Natural killer cell (primary cell): ENCODE results near the gene HABP2. TPM values are rescaled to one million over a fixed set of nuclear protein-coding genes. Genes with fewer than 3 reads are reported as not detected.

Experiments
- ATAC-seq, 3 donors: fragments of 150-1000 bp in 2 of 3; fragments of 200-7000 bp in 1 of 3; cut with Tn5 transposase; 1 replicate in 1 of 3; 2 replicates in 2 of 3; pipeline ENCODE4 v1.10.0; 2021; ENCODE audit warnings: mild to moderate bottlenecking in 2 of 3, moderate library complexity in 2 of 3
- DNase-seq, 2 donors: peaks; one replicate each; pipeline versions ENCODE4 v3.0.0 to v3.0.0-alpha.2; 2013 to 2021; ENCODE audit warnings: mixed read lengths in 1 of 2
- H3K27ac ChIP-seq: one replicate; pipeline ENCODE4 v1.5.1; 2013; ENCODE audit warnings: mild to moderate bottlenecking, low read length
- H3K27me3 ChIP-seq: one replicate; pipeline ENCODE4 v1.6.1; 2013; ENCODE audit warnings: low read length; ENCODE audit not compliant: control insufficient read depth, insufficient read depth
- H3K36me3 ChIP-seq: one replicate; pipeline ENCODE4 v1.6.1; 2013; ENCODE audit warnings: low read length; ENCODE audit not compliant: control insufficient read depth, insufficient read depth
- H3K4me1 ChIP-seq: one replicate; pipeline ENCODE4 v1.6.1; 2013; ENCODE audit warnings: low read length; ENCODE audit not compliant: control insufficient read depth, insufficient read depth
- H3K4me3 ChIP-seq: one replicate; pipeline ENCODE4 v1.5.1; 2013; ENCODE audit warnings: low read length
- H3K9me3 ChIP-seq: one replicate; pipeline ENCODE4 v1.6.1; 2013; ENCODE audit warnings: low read length; ENCODE audit not compliant: control insufficient read depth, insufficient read depth
- H3K27ac Mint-ChIP-seq, 2 donors: one replicate each; pipeline ENCODE4 v1.8.0; 2022; ENCODE audit warnings: mild to moderate bottlenecking in 2 of 2, mixed read lengths in 2 of 2, moderate library complexity in 1 of 2
- H3K27me3 Mint-ChIP-seq, 2 donors: one replicate each; pipeline ENCODE4 v1.8.0; 2022; ENCODE audit warnings: low read depth in 2 of 2, mixed read lengths in 2 of 2
- H3K36me3 Mint-ChIP-seq: one replicate; pipeline ENCODE4 v1.8.0; 2022; ENCODE audit warnings: mixed read lengths
- H3K4me1 Mint-ChIP-seq, 2 donors: one replicate each; pipeline ENCODE4 v1.8.0; 2022; ENCODE audit warnings: mixed read lengths in 2 of 2
- H3K4me3 Mint-ChIP-seq: one replicate; pipeline ENCODE4 v1.8.0; 2022; ENCODE audit warnings: mild to moderate bottlenecking, moderate library complexity, mixed read lengths
- H3K9me3 Mint-ChIP-seq, 2 donors: one replicate each; pipeline ENCODE4 v1.8.0; 2022; ENCODE audit warnings: mixed read lengths in 2 of 2
- WGBS: methylation state at CpG from one replicate; pipeline ENCODE4 v1.1.7; 2013; ENCODE audit warnings: missing lambda C conversion rate; ENCODE audit not compliant: insufficient coverage; 5-methylcytosine and 5-hydroxymethylcytosine counted together
- intact Hi-C: fragments of 100-400 bp; cut with micrococcal nuclease; formaldehyde crosslinking; loops from one replicate; pipeline ENCODE4 v1.14.2; 2022
- total RNA-seq, 4 donors: library from RNA; stranded (reverse); fragments of 120-200 nt in 1 of 4; gene quantifications; one replicate each; pipeline versions ENCODE4 v1.2.3 to v1.2.4, GENCODE V29; 2013 to 2022
- TF ChIP-seq, protein P1 (sequence below): fragments of 200-600 bp; IDR thresholded peaks from one replicate; pipeline ENCODE4 v1.8.0; 2022; ENCODE audit warnings: antibody characterized with exemption

The HABP2 gene
- total RNA-seq, 3 donors from 2014 or later (not counting 1 experiment from before 2014, with no cell fraction given): not detected

GRCh38 chr10:113618338-113618737 lies 65.5 kb downstream of the HABP2 start:
- intact Hi-C loops: no loop called here
- Histone ChIP-seq H3K4me1 (no peaks in the 10 kb centered on the region), H3K27me3 (peaks cover 2% of the 10 kb centered on the region), H3K27ac (no peak overlapping the region), H3K4me3 (no peak overlapping the region), H3K9me3 (no peaks in the 10 kb centered on the region), H3K36me3 (no peaks in the 10 kb centered on the region)
- Mint-ChIP-seq H3K4me1 (no peaks in the 10 kb centered on the region), H3K27me3 (peaks cover 11 to 31% of the 10 kb centered on the region in 2 donors), H3K36me3 (no peaks in the 10 kb centered on the region), H3K4me3 (no peak overlapping the region), H3K9me3 (no peaks in the 10 kb centered on the region), H3K27ac (no peak overlapping the region)
- TF ChIP-seq, protein P1, sequence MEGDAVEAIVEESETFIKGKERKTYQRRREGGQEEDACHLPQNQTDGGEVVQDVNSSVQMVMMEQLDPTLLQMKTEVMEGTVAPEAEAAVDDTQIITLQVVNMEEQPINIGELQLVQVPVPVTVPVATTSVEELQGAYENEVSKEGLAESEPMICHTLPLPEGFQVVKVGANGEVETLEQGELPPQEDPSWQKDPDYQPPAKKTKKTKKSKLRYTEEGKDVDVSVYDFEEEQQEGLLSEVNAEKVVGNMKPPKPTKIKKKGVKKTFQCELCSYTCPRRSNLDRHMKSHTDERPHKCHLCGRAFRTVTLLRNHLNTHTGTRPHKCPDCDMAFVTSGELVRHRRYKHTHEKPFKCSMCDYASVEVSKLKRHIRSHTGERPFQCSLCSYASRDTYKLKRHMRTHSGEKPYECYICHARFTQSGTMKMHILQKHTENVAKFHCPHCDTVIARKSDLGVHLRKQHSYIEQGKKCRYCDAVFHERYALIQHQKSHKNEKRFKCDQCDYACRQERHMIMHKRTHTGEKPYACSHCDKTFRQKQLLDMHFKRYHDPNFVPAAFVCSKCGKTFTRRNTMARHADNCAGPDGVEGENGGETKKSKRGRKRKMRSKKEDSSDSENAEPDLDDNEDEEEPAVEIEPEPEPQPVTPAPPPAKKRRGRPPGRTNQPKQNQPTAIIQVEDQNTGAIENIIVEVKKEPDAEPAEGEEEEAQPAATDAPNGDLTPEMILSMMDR: no peak
- ATAC-seq (no peak), DNase-seq (no peak)
- 81% methylated on average over 7 of the region's 7 CpGs for WGBS

- DNase-seq (no peak), ATAC-seq (no peak)
- Mint-ChIP-seq H3K9me3 (no peaks in the 10 kb centered on the region), H3K27me3 (peaks cover 9 to 39% of the 10 kb centered on the region in 2 donors), H3K4me3 (no peak overlapping the region), H3K27ac (no peak overlapping the region), H3K36me3 (no peaks in the 10 kb centered on the region), H3K4me1 (no peaks in the 10 kb centered on the region)
- no peak overlapping the region for H3K27ac ChIP-seq
- TF ChIP-seq, protein P1: no peak
- H3K9me3 ChIP-seq: no peaks in the 10 kb centered on the region
- H3K4me1 ChIP-seq: no peaks in the 10 kb centered on the region
- intact Hi-C loops: no loop called here
- H3K36me3 ChIP-seq: no peaks in the 10 kb centered on the region
- no peak overlapping the region for H3K4me3 ChIP-seq
- peaks cover 2% of the 10 kb centered on the region for H3K27me3 ChIP-seq
- WGBS: 88% methylated on average over 1 of the region's 1 CpG
These were observed 66.5 kb downstream of the HABP2 start for GRCh38 chr10:113619401-113619800.

DNA sequence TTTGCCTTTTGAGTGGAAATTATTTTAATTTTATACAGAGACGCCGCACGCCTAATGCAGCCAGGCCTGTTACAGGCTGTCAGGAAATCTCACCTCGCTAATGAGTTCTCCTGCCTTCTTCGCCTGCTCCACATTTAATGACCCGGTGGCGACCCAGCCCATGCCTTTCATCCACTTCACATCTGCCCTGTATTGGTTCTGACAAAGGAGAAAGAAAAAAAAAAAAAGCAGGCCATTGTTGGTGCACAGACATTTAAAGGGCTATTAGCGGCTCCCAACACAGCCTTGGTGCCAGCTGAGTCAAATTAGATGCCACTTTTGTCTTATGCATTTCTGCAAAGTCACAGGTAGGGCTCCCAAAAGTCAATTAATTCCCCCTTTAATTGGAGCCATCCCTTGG lies 67.7 kb downstream of the HABP2 start:
- Histone ChIP-seq H3K27ac (no peak overlapping the region), H3K4me1 (no peaks in the 10 kb centered on the region), H3K27me3 (peaks cover 2% of the 10 kb centered on the region), H3K9me3 (no peaks in the 10 kb centered on the region), H3K36me3 (no peaks in the 10 kb centered on the region), H3K4me3 (no peak overlapping the region)
- ATAC-seq (no peak), DNase-seq (no peak)
- whole genome bisulfite sequencing: 72% methylated on average over 8 of the region's 8 CpGs
- TF ChIP-seq, protein P1: no peak
- no peaks in the 10 kb centered on the region for H3K36me3 Mint-ChIP-seq
- H3K27ac Mint-ChIP-seq: no peak overlapping the region
- peaks cover 9 to 42% of the 10 kb centered on the region in 2 donors for H3K27me3 Mint-ChIP-seq
- H3K4me3 Mint-ChIP-seq: no peak overlapping the region
- no peaks in the 10 kb centered on the region for H3K9me3 Mint-ChIP-seq
- intact Hi-C loops: no loop called here
- no peaks in the 10 kb centered on the region for H3K4me1 Mint-ChIP-seq

DNA sequence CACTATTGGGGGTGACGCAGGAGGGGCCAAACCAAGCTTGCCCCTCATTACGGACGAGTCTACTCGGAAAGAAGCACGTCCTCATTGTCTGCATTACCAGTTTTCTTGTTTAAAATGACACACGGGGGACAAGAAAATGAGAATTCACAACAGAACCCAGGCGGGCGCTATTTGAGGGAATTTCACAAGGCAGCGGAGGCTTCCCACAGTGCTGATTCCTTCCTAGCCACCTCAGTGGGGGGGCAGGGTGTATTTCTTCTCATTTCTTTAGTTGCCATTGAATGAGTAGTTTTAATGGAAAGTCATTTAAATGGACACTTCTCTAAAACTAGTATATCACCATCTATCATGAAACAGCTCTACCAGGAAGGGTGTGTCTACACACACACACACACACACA lies 68.1 kb downstream of the HABP2 start:
- ATAC-seq (no peak), DNase-seq (no peak)
- Histone ChIP-seq H3K4me3 (no peak overlapping the region), H3K27me3 (peaks cover 2% of the 10 kb centered on the region), H3K4me1 (no peaks in the 10 kb centered on the region), H3K27ac (no peak overlapping the region), H3K9me3 (no peaks in the 10 kb centered on the region), H3K36me3 (no peaks in the 10 kb centered on the region)
- Mint-ChIP-seq H3K27me3 (peaks cover 9 to 42% of the 10 kb centered on the region in 2 donors), H3K27ac (no peak overlapping the region), H3K4me3 (no peak overlapping the region), H3K9me3 (no peaks in the 10 kb centered on the region), H3K4me1 (no peaks in the 10 kb centered on the region), H3K36me3 (no peaks in the 10 kb centered on the region)
- intact Hi-C loops: no loop called here
- TF ChIP-seq, protein P1: no peak
- WGBS: 90% methylated on average over 9 of the region's 9 CpGs
